H1 (cell line): ENCODE results near the gene BCAS3. TPM values are rescaled to one million over a fixed set of nuclear protein-coding genes. Genes with fewer than 3 reads are reported as not detected.

Experiments used
- CTCF ChIA-PET: fragments of 300-600 bp; sonication (Branson Sonifier 250); formaldehyde crosslinking; loops from one replicate; lab custom pipeline; 2021; ENCODE audit not compliant: partially characterized antibody; lab: Charles Lee
- POLR2A ChIA-PET: fragments of 300-600 bp; sonication (Branson Sonifier 250); formaldehyde crosslinking; loops from one replicate; lab custom pipeline; 2021; ENCODE audit warnings: inconsistent platforms; ENCODE audit not compliant: partially characterized antibody; lab: Charles Lee
- DNase-seq, 2 experiments: peaks; one replicate each; pipeline versions ENCODE4 v3.0.0 to v3.0.0-alpha.2; 2010 to 2022; ENCODE audit warnings: low spot score in 2 of 2, low read depth in 1 of 2, mixed read lengths in 1 of 2
- FAIRE-seq: peaks from 2 replicates; lab custom pipeline; 2011; peaks lifted over from hg19 to GRCh38; lab: Jason Lieb, UNC
- H2AFZ ChIP-seq: 2 replicates; pipeline ENCODE4 v1.8.1; 2012; ENCODE audit warnings: low read length, inconsistent platforms
- H2AK5ac ChIP-seq: 2 replicates; pipeline ENCODE4 v1.6.1; 2013; ENCODE audit warnings: low read depth, low read length
- H2BK120ac ChIP-seq: replicated peaks from 2 replicates; pipeline ENCODE3; 2013; ENCODE audit warnings: low read depth, low read length, inconsistent platforms
- H2BK12ac ChIP-seq: 2 replicates; pipeline ENCODE4 v1.6.1; 2013; ENCODE audit warnings: low read depth, low read length
- H2BK15ac ChIP-seq: 2 replicates; pipeline ENCODE4 v1.6.1; 2013; ENCODE audit warnings: low read length
- H2BK20ac ChIP-seq: 2 replicates; pipeline ENCODE4 v1.6.1; 2013; ENCODE audit warnings: low read length
- H2BK5ac ChIP-seq: 2 replicates; pipeline ENCODE4 v1.6.1; 2013; ENCODE audit warnings: low read depth, low read length
- H3K14ac ChIP-seq: 2 replicates; pipeline ENCODE4 v1.6.1; 2013; ENCODE audit warnings: inconsistent platforms; ENCODE audit not compliant: insufficient read length
- H3K18ac ChIP-seq: 2 replicates; pipeline ENCODE4 v1.6.1; 2013; ENCODE audit warnings: low read length; ENCODE audit errors: extremely low read depth
- H3K23ac ChIP-seq: 2 replicates; pipeline ENCODE4 v1.6.1; 2013; ENCODE audit warnings: inconsistent platforms; ENCODE audit not compliant: insufficient read length
- H3K23me2 ChIP-seq: 2 replicates; pipeline ENCODE4 v1.6.1; 2013; ENCODE audit warnings: low read depth, low read length
- H3K27ac ChIP-seq: 2 replicates; pipeline ENCODE4 v1.6.1; 2011; ENCODE audit warnings: low read depth, low read length, inconsistent platforms
- H3K27me3 ChIP-seq, 4 experiments: replicated peaks in 1 of 4; 1 replicate in 1 of 4; 2 replicates in 3 of 4; pipeline versions ENCODE4 v1.6.1 to v1.8.1; 2011 to 2013; ENCODE audit warnings: low read length in 3 of 4, mild to moderate bottlenecking in 3 of 4, inconsistent platforms in 2 of 4, mixed read lengths in 2 of 4, moderate library complexity in 1 of 4; ENCODE audit not compliant: control insufficient read depth in 3 of 4, insufficient read depth in 3 of 4; ENCODE audit errors: extremely low read depth in 1 of 4
- H3K36me3 ChIP-seq, 4 experiments: 2 replicates each; pipeline versions ENCODE4 v1.6.1 to v1.8.1; 2011 to 2013; ENCODE audit warnings: mild to moderate bottlenecking in 4 of 4, low read length in 3 of 4, moderate library complexity in 2 of 4, control low read depth in 1 of 4, inconsistent platforms in 1 of 4; ENCODE audit not compliant: insufficient read depth in 4 of 4, control insufficient read depth in 2 of 4
- H3K4ac ChIP-seq: replicated peaks from 2 replicates; pipeline ENCODE3; 2013; ENCODE audit warnings: low read length, low read depth, mixed read lengths, inconsistent platforms; ENCODE audit not compliant: insufficient read length
- H3K4me1 ChIP-seq, 4 experiments: replicated peaks in 1 of 4; 1 replicate in 1 of 4; 2 replicates in 3 of 4; pipeline versions ENCODE4 v1.6.1 to v1.8.1; 2011 to 2013; ENCODE audit warnings: low read length in 3 of 4, inconsistent platforms in 2 of 4, mixed read lengths in 1 of 4; ENCODE audit not compliant: insufficient read depth in 4 of 4, control insufficient read depth in 3 of 4
- H3K4me2 ChIP-seq, 2 experiments: 2 replicates each; pipeline versions ENCODE4 v1.6.1 to v1.8.1; 2011 to 2013; ENCODE audit warnings: low read depth in 2 of 2, low read length in 2 of 2, control low read depth in 1 of 2, inconsistent platforms in 1 of 2, mild to moderate bottlenecking in 1 of 2; ENCODE audit not compliant: insufficient read depth in 1 of 2
- H3K4me3 ChIP-seq, 4 experiments: fragments of 200-600, 300-600 bp in 1 of 4; sonication (generic), shearing (Covaris generic), sonication (Bioruptor Twin) in 1 of 4; 2 replicates each; pipeline versions ENCODE4 v1.5.1 to v1.8.1; 2011 to 2016; ENCODE audit warnings: low read length in 4 of 4, low read depth in 3 of 4, control low read depth in 2 of 4, inconsistent platforms in 2 of 4, mild to moderate bottlenecking in 2 of 4, mixed read lengths in 1 of 4, moderate library complexity in 1 of 4; ENCODE audit not compliant: insufficient read depth in 2 of 4; ENCODE audit errors: extremely low read depth in 1 of 4
- H3K56ac ChIP-seq: replicated peaks from 2 replicates; pipeline ENCODE3; 2013; ENCODE audit warnings: low read depth, mild to moderate bottlenecking, mixed read lengths, low read length, inconsistent platforms; ENCODE audit not compliant: insufficient read length
- H3K79me1 ChIP-seq: 2 replicates; pipeline ENCODE4 v1.6.1; 2013; ENCODE audit warnings: low read depth, low read length, control low read depth
- H3K79me2 ChIP-seq, 2 experiments: 2 replicates each; pipeline versions ENCODE4 v1.6.1 to v1.8.1; 2012 to 2013; ENCODE audit warnings: low read length in 2 of 2, mild to moderate bottlenecking in 2 of 2, inconsistent platforms in 1 of 2; ENCODE audit not compliant: insufficient read depth in 2 of 2, control insufficient read depth in 1 of 2
- H3K9ac ChIP-seq, 4 experiments: replicated peaks in 1 of 4; 1 replicate in 1 of 4; 2 replicates in 3 of 4; pipeline versions ENCODE4 v1.6.1 to v1.8.1; 2011 to 2013; ENCODE audit warnings: low read depth in 3 of 4, low read length in 3 of 4, control low read depth in 2 of 4, mild to moderate bottlenecking in 2 of 4, moderate library complexity in 2 of 4, inconsistent platforms in 1 of 4; ENCODE audit errors: extremely low read depth in 1 of 4
- H3K9me3 ChIP-seq, 2 experiments: 2 replicates each; pipeline versions ENCODE4 v1.6.1 to v1.8.1; 2012 to 2013; ENCODE audit warnings: mild to moderate bottlenecking in 2 of 2, moderate library complexity in 2 of 2, control low read depth in 1 of 2, inconsistent platforms in 1 of 2, low read depth in 1 of 2, low read length in 1 of 2, mixed read lengths in 1 of 2; ENCODE audit not compliant: insufficient read depth in 2 of 2
- H4K20me1 ChIP-seq, 2 experiments: replicated peaks in 1 of 2; 2 replicates each; pipeline versions ENCODE3 to v1.8.1; 2011 to 2013; ENCODE audit warnings: inconsistent platforms in 2 of 2, low read length in 2 of 2, mild to moderate bottlenecking in 1 of 2; ENCODE audit not compliant: insufficient read depth in 2 of 2, control insufficient read depth in 1 of 2
- H4K5ac ChIP-seq: 2 replicates; pipeline ENCODE4 v1.6.1; 2013; ENCODE audit warnings: low read length, low read depth, mixed read lengths, inconsistent platforms; ENCODE audit not compliant: insufficient read length
- H4K8ac ChIP-seq: 2 replicates; pipeline ENCODE4 v1.8.0; 2013; ENCODE audit warnings: mild to moderate bottlenecking, moderate library complexity, low read length, inconsistent platforms; ENCODE audit not compliant: insufficient read depth; ENCODE audit errors: extremely low read depth
- H4K91ac ChIP-seq: replicated peaks from 2 replicates; pipeline ENCODE3; 2013; ENCODE audit warnings: low read length, mixed read lengths, inconsistent platforms; ENCODE audit not compliant: insufficient read length
- CHD1 ChIP-seq: IDR thresholded peaks from 2 replicates; pipeline ENCODE4 v1.6.1; 2012; ENCODE audit warnings: low read depth, low read length, improper control_type of control experiment
- CTBP2 ChIP-seq: IDR thresholded peaks from 2 replicates; pipeline ENCODE4 v1.7.0; 2011; ENCODE audit warnings: borderline replicate concordance, mild to moderate bottlenecking, moderate library complexity, mixed read lengths, low read length; ENCODE audit not compliant: insufficient read depth, insufficient read length
- EP300 ChIP-seq, 2 experiments: IDR thresholded peaks; 1 replicate in 1 of 2; 2 replicates in 1 of 2; pipeline ENCODE4 v1.6.1; 2011 to 2012; ENCODE audit warnings: low read depth in 2 of 2, low read length in 2 of 2, mild to moderate bottlenecking in 2 of 2, borderline replicate concordance in 1 of 2, inconsistent platforms in 1 of 2, moderate library complexity in 1 of 2
- GABPA ChIP-seq: IDR thresholded peaks from 2 replicates; pipeline ENCODE4 v1.6.1; 2011; ENCODE audit warnings: mild to moderate bottlenecking, low read length, moderate library complexity, borderline replicate concordance; ENCODE audit not compliant: insufficient read depth
- JUN ChIP-seq: IDR thresholded peaks from 2 replicates; pipeline ENCODE4 v1.6.1; 2011; ENCODE audit warnings: low read depth, mild to moderate bottlenecking, improper control_type of control experiment, low read length
- RAD21 ChIP-seq, 2 experiments: IDR thresholded peaks in 1 of 2; conservative IDR thresholded peaks in 1 of 2; 2 replicates each; pipeline ENCODE4 v1.6.1; 2011; ENCODE audit warnings: low read depth in 2 of 2, low read length in 2 of 2, improper control_type of control experiment in 1 of 2, inconsistent platforms in 1 of 2, mild to moderate bottlenecking in 1 of 2, moderate library complexity in 1 of 2
- RNF2 ChIP-seq: fragments of 200-900, 300-1000 bp; sonication (generic); IDR thresholded peaks from 2 replicates; pipeline ENCODE4 v1.7.1; 2016; ENCODE audit warnings: borderline replicate concordance, low read depth, mild to moderate bottlenecking, antibody characterized with exemption, low read length; ENCODE audit not compliant: poor library complexity, severe bottlenecking; ENCODE audit errors: missing control alignments
- SIRT6 ChIP-seq: IDR thresholded peaks from one replicate; pipeline ENCODE4 v1.7.1; 2012; ENCODE audit warnings: low read length, inconsistent platforms
- SP1 ChIP-seq: IDR thresholded peaks from 2 replicates; pipeline ENCODE4 v1.6.1; 2011; ENCODE audit warnings: low read depth, low read length
- SRF ChIP-seq: IDR thresholded peaks from 2 replicates; pipeline ENCODE4 v1.6.1; 2011; ENCODE audit warnings: mild to moderate bottlenecking, low read depth, low read length, moderate library complexity
- TBP ChIP-seq: IDR thresholded peaks from 2 replicates; pipeline ENCODE4 v1.6.1; 2011; ENCODE audit warnings: low read depth, low read length, improper control_type of control experiment
- whole genome bisulfite sequencing, 2 experiments: shearing (Covaris generic) in 1 of 2; methylation state at CpG; one replicate each; pipeline versions ENCODE4 v1.1.6 to v1.1.7; 2013 to 2015; ENCODE audit warnings: low lambda C conversion rate in 2 of 2, mixed read lengths in 2 of 2, inconsistent platforms in 1 of 2, low coverage in 1 of 2, missing lambda C conversion rate in 1 of 2; ENCODE audit not compliant: insufficient replicate concordance in 2 of 2, insufficient coverage in 1 of 2, insufficient read length in 1 of 2; ENCODE audit errors: extremely low coverage in 1 of 2, missing lambda C conversion rate in 1 of 2; 5-methylcytosine and 5-hydroxymethylcytosine counted together
- polyA plus RNA-seq, 7 experiments: library from polyadenylated mRNA; depleted of rRNA in 3 of 7; stranded (reverse) in 5 of 7; unstranded in 2 of 7; fragments of >200 nt in 5 of 7; fragments of 200-250 nt in 2 of 7; gene quantifications; 1 replicate in 5 of 7; 2 replicates in 1 of 7; 4 replicates in 1 of 7; pipeline versions ENCODE4 v1.2.1 to v1.2.3, GENCODE V29; 2011 to 2013; ENCODE audit warnings: missing spikeins in 2 of 7, mixed read lengths in 2 of 7
- total RNA-seq: library from RNA; stranded (reverse); fragmentation: NEBNext Ultra II Directional; extraction: Animal tissue kit (Norgen Biotek cat#: 25700); gene quantifications from 2 replicates; pipeline ENCODE4 v1.2.1, GENCODE V29; 2021

BCAS3 gene
- total and polyA plus RNA-seq, 2 of the 8 experiments (the other 6 are each of a cell fraction or from before 2014, with no cell fraction given), result 9.9 to 13.3 TPM

GRCh38 chr17:61379457-61380216 is 702.0 kb downstream of the BCAS3 start:
- no peak overlapping the region for H3K14ac ChIP-seq
- H3K27me3 ChIP-seq, result no peaks in the 10 kb centered on the region
- no peaks in the 10 kb centered on the region for H3K36me3 ChIP-seq
- H3K56ac ChIP-seq, result no peak overlapping the region
- no peak overlapping the region for H2BK15ac ChIP-seq
- H4K8ac ChIP-seq, result no peak overlapping the region
- FAIRE-seq (no peak), DNase-seq (no peak)
- no peak overlapping the region for H3K4ac ChIP-seq
- H2AFZ ChIP-seq, result no peak overlapping the region
- ChIA-PET CTCF (interaction anchor here (0.8 to 2.4 kb wide), 7 partner anchors 10 to 659 kb away, joined by 3 to 10 read pairs (median 5); no protein-coding TSS in a partner anchor), POLR2A (no interaction called here)
- H3K79me2 ChIP-seq, result no peaks in the 10 kb centered on the region
- H3K4me2 ChIP-seq, result no peak overlapping the region
- no peak overlapping the region for H3K23ac ChIP-seq
- H3K23me2 ChIP-seq, result no peaks in the 10 kb centered on the region
- no peak overlapping the region for H4K5ac ChIP-seq
- H2BK20ac ChIP-seq, result no peak overlapping the region
- H3K4me3 ChIP-seq, result no peak overlapping the region
- no peak overlapping the region for H3K18ac ChIP-seq
- H3K4me1 ChIP-seq, result peaks cover 0 to 2% (median 0%) of the 10 kb centered on the region in 4 experiments; a peak in 2 of 7 replicates
- H3K9ac ChIP-seq, result no peak overlapping the region
- no peaks in the 10 kb centered on the region; the same call in 1 of the 2 replicates for H3K79me1 ChIP-seq
- H2BK5ac ChIP-seq, result no peak overlapping the region
- no peak overlapping the region for H2BK120ac ChIP-seq
- WGBS, 2 experiments, result 90% methylated on average over 20 of the region's 21 CpGs; no CpG with 5 or more reads in 1 of the 2 experiments
- H3K27ac ChIP-seq, result no peak overlapping the region
- H2AK5ac ChIP-seq, result no peak overlapping the region
- H4K91ac ChIP-seq, result no peak overlapping the region
- H2BK12ac ChIP-seq, result no peak overlapping the region
- no peaks in the 10 kb centered on the region for H3K9me3 ChIP-seq
- no peaks in the 10 kb centered on the region for H4K20me1 ChIP-seq
- TF ChIP-seq CHD1 (no peak), RNF2 (no peak), GABPA (no peak), SRF (no peak), RAD21 (IDR thresholded peaks at IDR 0.05 in 1 of 2, conservative IDR thresholded peaks at IDR 0.05 in 1 of 2; ENCODE audit: low read depth in 2 of 2, low read length in 2 of 2) (no peak), CTBP2 (no peak), SIRT6 (no peak), TBP (no peak), SP1 (no peak), EP300 (IDR thresholded peaks at IDR 0.05; ENCODE audit: borderline replicate concordance in 1 of 2, low read depth in 2 of 2, low read length in 2 of 2) (no peak), JUN (no peak)
